ENCODE measurements around the gene ITGB2. TPM values are rescaled to one million over a fixed set of nuclear protein-coding genes. Genes with fewer than 3 reads are reported as not detected.

ITGB2 gene
- total RNA-seq, 1 experiment from 2014 or later: 1.0 TPM

- DNase-seq (ENCODE audit: low read depth): no peak
Observed at GRCh38 chr21:44910229-44911067, 10.3 kb downstream of the ITGB2 start.

GRCh38 chr21:44909719-44910118 lies 11.0 kb downstream of the ITGB2 start:
- DNase-seq (ENCODE audit: low read depth): no peak

GRCh38 chr21:44908908-44909307 lies 11.8 kb downstream of the ITGB2 start:
- no peak for DNase-seq (ENCODE audit: low read depth)

- DNase-seq (ENCODE audit: low read depth): no peak
Observed at GRCh38 chr21:44907966-44908895, 12.5 kb downstream of the ITGB2 start.

GRCh38 chr21:44907225-44907965 lies 13.3 kb downstream of the ITGB2 start:
- no peak for DNase-seq (ENCODE audit: low read depth)

- no peak for DNase-seq (ENCODE audit: low read depth)
Observed at GRCh38 chr21:44905728-44906090, 15.0 kb downstream of the ITGB2 start.

- DNase-seq (ENCODE audit: low read depth): no peak
Observed at GRCh38 chr21:44905016-44905727, 15.5 kb downstream of the ITGB2 start.

- no peak for DNase-seq (ENCODE audit: low read depth)
Observed at GRCh38 chr21:44904141-44904923, 16.4 kb downstream of the ITGB2 start.

- DNase-seq (ENCODE audit: low read depth): no peak
Observed at GRCh38 chr21:44903689-44904088, 17.0 kb downstream of the ITGB2 start.

GRCh38 chr21:44903050-44903685 lies 17.5 kb downstream of the ITGB2 start:
- DNase-seq (ENCODE audit: low read depth): no peak

- DNase-seq (ENCODE audit: low read depth): no peak
Observed at GRCh38 chr21:44902268-44903049, 18.2 kb downstream of the ITGB2 start.

GRCh38 chr21:44901391-44902074 lies 19.2 kb downstream of the ITGB2 start:
- DNase-seq (ENCODE audit: low read depth): no peak

- DNase-seq (ENCODE audit: low read depth): no peak
Observed at GRCh38 chr21:44900559-44901251, 20.0 kb downstream of the ITGB2 start.

- DNase-seq (ENCODE audit: low read depth): no peak
Observed at GRCh38 chr21:44899768-44900558, 20.7 kb downstream of the ITGB2 start.

- DNase-seq (ENCODE audit: low read depth): no peak
Observed at GRCh38 chr21:44898851-44899767, 21.6 kb downstream of the ITGB2 start.

- DNase-seq (ENCODE audit: low read depth): no peak
Observed at GRCh38 chr21:44898011-44898488, 22.6 kb downstream of the ITGB2 start.

All from Daoy (cell line).